A673 (cell line): ENCODE measurements around the gene VAV2. TPM values are rescaled to one million over a fixed set of nuclear protein-coding genes. Genes with fewer than 3 reads are reported as not detected.

Experiments
- BruUV-seq: library from RNA; stranded (reverse); fragments of 400-500 nt; replicated peaks from 2 replicates; lab custom pipeline; 2021; lab: Mats Ljungman, UMichigan
- CTCF ChIA-PET: fragments of 300-600 bp; sonication (Branson Sonifier 250); formaldehyde crosslinking; loops from one replicate; lab custom pipeline; 2022; ENCODE audit warnings: antibody characterized with exemption; lab: Charles Lee
- POLR2A ChIA-PET: fragments of 300-600 bp; sonication (Branson Sonifier 250); formaldehyde crosslinking; loops from one replicate; lab custom pipeline; 2022; ENCODE audit warnings: antibody characterized with exemption; ENCODE audit not compliant: low non-redundant PET; lab: Charles Lee
- DNase-seq: peaks from one replicate; pipeline ENCODE4 v3.0.0-alpha.2; 2015; ENCODE audit warnings: low spot score
- H3K27ac ChIP-seq: fragments of 200-600 bp; sonication (generic); 2 replicates; pipeline ENCODE4 v1.5.1; 2016; ENCODE audit warnings: mixed run types, low read depth, mild to moderate bottlenecking, mixed read lengths, antibody characterized with exemption, low read length; ENCODE audit not compliant: poor library complexity, severe bottlenecking
- H3K27me3 ChIP-seq: fragments of 200-600 bp; sonication (generic); replicated peaks from 2 replicates; pipeline ENCODE4 v1.6.1; 2017; ENCODE audit warnings: mixed run types, low read depth, mild to moderate bottlenecking, mixed read lengths, antibody characterized with exemption, low read length; ENCODE audit not compliant: insufficient read depth, poor library complexity
- H3K36me3 ChIP-seq: fragments of 200-600 bp; sonication (generic); 2 replicates; pipeline ENCODE4 v1.6.1; 2016; ENCODE audit warnings: mixed run types, mild to moderate bottlenecking, mixed read lengths, antibody characterized with exemption, low read length; ENCODE audit not compliant: insufficient read depth, poor library complexity, severe bottlenecking
- H3K4me1 ChIP-seq: fragments of 200-600 bp; sonication (generic); 2 replicates; pipeline ENCODE4 v1.6.1; 2017; ENCODE audit warnings: mixed run types, mild to moderate bottlenecking, mixed read lengths, antibody characterized with exemption, low read length; ENCODE audit not compliant: insufficient read depth, poor library complexity, severe bottlenecking
- H3K4me3 ChIP-seq: fragments of 200-600 bp; sonication (generic); 2 replicates; pipeline ENCODE4 v1.5.1; 2016; ENCODE audit warnings: low read depth, mixed run types, mild to moderate bottlenecking, mixed read lengths, low read length; ENCODE audit not compliant: poor library complexity, severe bottlenecking
- H3K9me3 ChIP-seq: fragments of 200-600 bp; sonication (generic); 2 replicates; pipeline ENCODE4 v1.6.1; 2016; ENCODE audit warnings: mixed run types, low read depth, mild to moderate bottlenecking, mixed read lengths, antibody characterized with exemption, low read length; ENCODE audit not compliant: poor library complexity, severe bottlenecking
- CTCF ChIP-seq: fragments of 300-800, 200-600 bp; sonication (generic); conservative IDR thresholded peaks from 2 replicates; pipeline ENCODE4 v1.5.1; 2017; ENCODE audit warnings: low read depth, mild to moderate bottlenecking, antibody characterized with exemption, low read length, moderate library complexity, mixed read lengths
- EZH2 ChIP-seq: fragments of 200-600 bp; sonication (generic); IDR thresholded peaks from 2 replicates; pipeline ENCODE4 v1.6.1; 2017; ENCODE audit warnings: borderline replicate concordance, low read depth, mild to moderate bottlenecking, mixed read lengths, antibody characterized with exemption, low read length; ENCODE audit not compliant: poor library complexity, severe bottlenecking
- intact Hi-C: fragments of 100-400 bp; cut with micrococcal nuclease; formaldehyde crosslinking; loops from one replicate; pipeline ENCODE4 v1.10.0; 2022; ENCODE audit not compliant: unreplicated experiment
- total RNA-seq: library from RNA; stranded (reverse); gene quantifications from 2 replicates; pipeline ENCODE4 v1.2.3, GENCODE V29; 2021

VAV2 gene
- total RNA-seq, 1 experiment from 2014 or later, result 16.4 TPM

GRCh38 chr9:133864011-133864410 is 128.1 kb downstream of the VAV2 start:
- TF ChIP-seq EZH2, result no peak
- no peak for TF ChIP-seq CTCF
- Histone ChIP-seq H3K9me3 (peaks cover 9% of the 10 kb centered on the region), H3K4me3 (no peak overlapping the region), H3K36me3 (no peaks in the 10 kb centered on the region), H3K27me3 (no peaks in the 10 kb centered on the region), H3K4me1 (no peaks in the 10 kb centered on the region), H3K27ac (no peak overlapping the region)
- intact Hi-C loops, result no loop called here
- ChIA-PET CTCF (no interaction called here), POLR2A (no interaction called here)
- DNase-seq, result no peak
- BruUV-seq, result no TSS peak

GRCh38 chr9:133863257-133863592 is 128.9 kb downstream of the VAV2 start:
- intact Hi-C loops, result no loop called here
- no peaks in the 10 kb centered on the region for H3K4me1 ChIP-seq
- no peak for TF ChIP-seq CTCF
- no peak for TF ChIP-seq EZH2
- no TSS peak for BruUV-seq
- no peaks in the 10 kb centered on the region for H3K36me3 ChIP-seq
- CTCF ChIA-PET, result no interaction called here
- H3K9me3 ChIP-seq, result peaks cover 9% of the 10 kb centered on the region
- no peak for DNase-seq
- H3K4me3 ChIP-seq, result no peak overlapping the region
- POLR2A ChIA-PET, result no interaction called here
- H3K27me3 ChIP-seq, result no peaks in the 10 kb centered on the region
- H3K27ac ChIP-seq, result no peak overlapping the region

GRCh38 chr9:133862585-133863256 is 129.4 kb downstream of the VAV2 start:
- H3K9me3 ChIP-seq, result peaks cover 9% of the 10 kb centered on the region
- no TSS peak for BruUV-seq
- ChIA-PET CTCF (no interaction called here), POLR2A (no interaction called here)
- DNase-seq, result no peak
- H3K4me3 ChIP-seq, result no peak overlapping the region
- no peak overlapping the region for H3K27ac ChIP-seq
- intact Hi-C loops, result no loop called here
- no peaks in the 10 kb centered on the region for H3K27me3 ChIP-seq
- H3K36me3 ChIP-seq, result no peaks in the 10 kb centered on the region
- H3K4me1 ChIP-seq, result no peaks in the 10 kb centered on the region
- no peak for TF ChIP-seq EZH2
- no peak for TF ChIP-seq CTCF
